HepG2 (cell line): ENCODE data around the gene NGEF. TPM values are rescaled to one million over a fixed set of nuclear protein-coding genes. Genes with fewer than 3 reads are reported as not detected.

Source experiments
- CAMTA2 ChIP-seq: sonication (generic); formaldehyde crosslinking; IDR thresholded peaks from 2 replicates; pipeline ENCODE4 v1.4.0; 2020; ENCODE audit warnings: mild to moderate bottlenecking, missing genetic modification reagents, borderline replicate concordance
- CC2D1A ChIP-seq: sonication (generic); formaldehyde crosslinking; IDR thresholded peaks from 2 replicates; pipeline ENCODE4 v1.8.1; 2023; ENCODE audit warnings: mild to moderate bottlenecking, missing genetic modification reagents
- CREM ChIP-seq, 2 experiments: sonication (generic) in 1 of 2; formaldehyde crosslinking in 1 of 2; IDR thresholded peaks; 2 replicates each; pipeline versions ENCODE4 v1.4.0 to v1.6.1; 2016 to 2020; ENCODE audit warnings: antibody characterized with exemption in 1 of 2, mild to moderate bottlenecking in 1 of 2, missing genetic modification reagents in 1 of 2
- JDP2 ChIP-seq: sonication (generic); formaldehyde crosslinking; IDR thresholded peaks from 2 replicates; pipeline ENCODE4 v1.8.1; 2022; ENCODE audit warnings: missing genetic modification reagents, borderline replicate concordance
- MBD4 ChIP-seq: IDR thresholded peaks from 2 replicates; pipeline ENCODE4 v1.6.1; 2012; ENCODE audit warnings: low read length, inconsistent platforms, borderline replicate concordance
- MTA3 ChIP-seq: sonication (generic); formaldehyde crosslinking; IDR thresholded peaks from 2 replicates; pipeline ENCODE4 v1.4.0; 2020; ENCODE audit warnings: missing genetic modification reagents
- NFKB2 ChIP-seq: sonication (generic); formaldehyde crosslinking; IDR thresholded peaks from 2 replicates; pipeline ENCODE4 v1.4.0; 2020; ENCODE audit warnings: missing genetic modification reagents, borderline replicate concordance
- ONECUT2 ChIP-seq: sonication (generic); formaldehyde crosslinking; IDR thresholded peaks from 2 replicates; pipeline ENCODE4 v1.4.0; 2020; ENCODE audit warnings: missing genetic modification reagents
- PAWR ChIP-seq: sonication (generic); formaldehyde crosslinking; IDR thresholded peaks from 2 replicates; pipeline ENCODE4 v1.4.0; 2020; ENCODE audit warnings: missing genetic modification reagents, mild to moderate bottlenecking, borderline replicate concordance
- PAX8 ChIP-seq: sonication (generic); formaldehyde crosslinking; IDR thresholded peaks from 2 replicates; pipeline ENCODE4 v1.8.0; 2022; ENCODE audit warnings: mild to moderate bottlenecking, missing genetic modification reagents, borderline replicate concordance
- U2AF1 ChIP-seq: fragments of 200-400 bp; formaldehyde crosslinking; optimal IDR thresholded peaks from 2 replicates; pipeline ENCODE3; 2017; ENCODE audit warnings: mild to moderate bottlenecking, low read depth, low read length
- ZNF782 ChIP-seq: sonication (generic); formaldehyde crosslinking; IDR thresholded peaks from 2 replicates; pipeline ENCODE4 v1.4.0; 2020; ENCODE audit warnings: missing genetic modification reagents, mild to moderate bottlenecking, borderline replicate concordance
- ZSCAN30 ChIP-seq: sonication (generic); formaldehyde crosslinking; IDR thresholded peaks from 2 replicates; pipeline ENCODE4 v1.5.0; 2020; ENCODE audit warnings: mild to moderate bottlenecking, missing genetic modification reagents
- ZZZ3 ChIP-seq: sonication (generic); formaldehyde crosslinking; IDR thresholded peaks from 2 replicates; pipeline ENCODE4 v1.4.0; 2020; ENCODE audit warnings: missing genetic modification reagents, mild to moderate bottlenecking, borderline replicate concordance
- polyA plus RNA-seq, 8 experiments: library from polyadenylated mRNA; depleted of rRNA in 3 of 8; stranded (reverse) in 7 of 8; unstranded in 1 of 8; fragments of >200 nt; fragmentation: Illumina TruSeq in 4 of 8; extraction: Trizol in 4 of 8; gene quantifications; 2 replicates each; pipeline versions ENCODE4 v1.2.1 to v1.2.3, GENCODE V29; 2011 to 2016; ENCODE audit warnings: low read depth in 4 of 8, missing spikeins in 1 of 8, mixed read lengths in 1 of 8; ENCODE audit not compliant: insufficient read depth in 1 of 8
- total RNA-seq, 5 experiments: library from RNA; depleted of rRNA; stranded (reverse); fragments of >200 nt; fragmentation: Illumina TruSeq; extraction: Trizol; gene quantifications; 2 replicates each; pipeline ENCODE4 v1.2.3, GENCODE V29; 2016; ENCODE audit warnings: low read depth in 1 of 5
- TF ChIP-seq, protein P1 (sequence below), 2 experiments: sonication (generic) in 1 of 2; formaldehyde crosslinking in 1 of 2; IDR thresholded peaks; 2 replicates each; pipeline versions ENCODE4 v1.4.0 to v1.6.1; 2016 to 2020; ENCODE audit warnings: borderline replicate concordance in 1 of 2, low read depth in 1 of 2, mild to moderate bottlenecking in 1 of 2, missing genetic modification reagents in 1 of 2
- TF ChIP-seq, protein P2 (sequence below): sonication (generic); formaldehyde crosslinking; IDR thresholded peaks from 2 replicates; pipeline ENCODE4 v1.8.1; 2023; ENCODE audit warnings: mild to moderate bottlenecking, missing genetic modification reagents, borderline replicate concordance
- TF ChIP-seq, protein P3 (sequence below): sonication (generic); formaldehyde crosslinking; IDR thresholded peaks from 2 replicates; pipeline ENCODE4 v1.4.0; 2020; ENCODE audit warnings: missing genetic modification reagents

The NGEF gene
- total and polyA plus RNA-seq, 2 of the 13 experiments (the other 11 are each of a cell fraction or from before 2014, with no cell fraction given) = 14.4 to 36.9 TPM

DNA sequence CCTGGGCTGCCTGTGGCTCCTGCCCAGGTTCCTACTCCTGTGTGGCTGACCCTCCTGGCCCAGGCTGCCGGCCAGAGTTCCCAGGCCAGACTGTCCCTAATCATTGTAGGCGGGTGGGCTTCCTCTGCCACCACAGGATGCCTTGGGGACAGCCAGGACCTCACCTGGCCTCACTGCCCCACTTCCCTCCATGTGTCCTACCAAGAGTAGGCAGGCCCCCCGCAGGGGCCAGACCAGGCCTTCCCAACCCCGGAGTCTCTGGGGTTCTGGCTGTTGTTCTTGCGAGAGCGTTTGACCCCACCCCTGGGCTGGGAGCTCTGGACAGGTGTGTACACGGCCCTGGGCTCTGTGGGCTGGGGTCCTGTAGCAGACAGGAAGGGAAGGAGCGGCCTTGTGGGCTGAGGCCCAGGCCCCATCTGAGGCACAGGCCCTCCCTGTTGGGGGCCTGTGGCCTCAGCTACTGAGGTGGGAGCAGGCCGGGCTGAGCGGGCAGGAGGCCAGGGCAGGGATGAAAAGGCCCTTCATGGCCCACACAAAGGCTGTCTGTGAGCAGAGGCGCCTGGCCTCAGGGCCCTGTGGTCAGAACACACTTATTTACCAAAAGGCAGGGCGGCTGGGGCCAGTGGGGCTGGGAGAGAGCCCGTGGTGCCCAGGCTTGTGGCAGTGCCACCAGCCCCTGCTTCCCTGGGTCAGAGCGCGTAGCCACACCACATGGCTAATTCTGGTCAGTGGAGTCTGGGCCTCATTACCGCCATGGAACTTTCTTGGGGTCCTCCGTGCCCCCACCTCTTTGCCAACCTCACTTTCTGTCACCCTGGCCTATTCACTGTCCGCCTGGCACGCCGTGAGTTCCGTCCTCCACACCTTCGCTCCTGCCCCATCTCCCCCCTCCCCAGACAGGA, 141.0 kb downstream of the NGEF start (continued):
- no peak for TF ChIP-seq ZSCAN30 (CRISPR knock-in tag)
- peak; percentile 81; the same call in 1 of the 2 replicates for TF ChIP-seq ZZZ3 (CRISPR knock-in tag)
- TF ChIP-seq U2AF1 = peak; percentile 96
- no peak for TF ChIP-seq JDP2 (CRISPR knock-in tag)
- no peak for TF ChIP-seq ONECUT2 (CRISPR knock-in tag)
- peak; percentile 31; the same call in 1 of the 2 replicates for TF ChIP-seq CC2D1A
- TF ChIP-seq, protein P1, sequence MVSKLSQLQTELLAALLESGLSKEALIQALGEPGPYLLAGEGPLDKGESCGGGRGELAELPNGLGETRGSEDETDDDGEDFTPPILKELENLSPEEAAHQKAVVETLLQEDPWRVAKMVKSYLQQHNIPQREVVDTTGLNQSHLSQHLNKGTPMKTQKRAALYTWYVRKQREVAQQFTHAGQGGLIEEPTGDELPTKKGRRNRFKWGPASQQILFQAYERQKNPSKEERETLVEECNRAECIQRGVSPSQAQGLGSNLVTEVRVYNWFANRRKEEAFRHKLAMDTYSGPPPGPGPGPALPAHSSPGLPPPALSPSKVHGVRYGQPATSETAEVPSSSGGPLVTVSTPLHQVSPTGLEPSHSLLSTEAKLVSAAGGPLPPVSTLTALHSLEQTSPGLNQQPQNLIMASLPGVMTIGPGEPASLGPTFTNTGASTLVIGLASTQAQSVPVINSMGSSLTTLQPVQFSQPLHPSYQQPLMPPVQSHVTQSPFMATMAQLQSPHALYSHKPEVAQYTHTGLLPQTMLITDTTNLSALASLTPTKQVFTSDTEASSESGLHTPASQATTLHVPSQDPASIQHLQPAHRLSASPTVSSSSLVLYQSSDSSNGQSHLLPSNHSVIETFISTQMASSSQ (IDR thresholded peaks at IDR 0.05; ENCODE audit: low read depth) = peak; percentile 57
- TF ChIP-seq, protein P1 (CRISPR knock-in tag; IDR thresholded peaks at IDR 0.05; ENCODE audit: borderline replicate concordance) = peak; percentile 90
- TF ChIP-seq MBD4 = no peak
- TF ChIP-seq MTA3 (CRISPR knock-in tag) = no peak
- TF ChIP-seq NFKB2 (CRISPR knock-in tag) = 0 out of 2 replicates have a peak, but pooled peaks have one; percentile 21
- TF ChIP-seq PAWR (CRISPR knock-in tag) = 0 out of 2 replicates have a peak, but pooled peaks have one; percentile 61
- no peak for TF ChIP-seq ZNF782 (CRISPR knock-in tag)
- no peak for TF ChIP-seq CAMTA2 (CRISPR knock-in tag)
- TF ChIP-seq PAX8 = 0 out of 2 replicates have a peak, but pooled peaks have one; percentile 82
- peak; percentile 58; the same call in 1 of the 2 replicates for TF ChIP-seq CREM (IDR thresholded peaks at IDR 0.05)
- TF ChIP-seq CREM (CRISPR knock-in tag; IDR thresholded peaks at IDR 0.05) = no peak
- TF ChIP-seq, protein P2, sequence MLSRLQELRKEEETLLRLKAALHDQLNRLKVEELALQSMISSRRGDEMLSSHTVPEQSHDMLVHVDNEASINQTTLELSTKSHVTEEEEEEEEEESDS (CRISPR knock-in tag) = peak; percentile 64
- TF ChIP-seq, protein P3, sequence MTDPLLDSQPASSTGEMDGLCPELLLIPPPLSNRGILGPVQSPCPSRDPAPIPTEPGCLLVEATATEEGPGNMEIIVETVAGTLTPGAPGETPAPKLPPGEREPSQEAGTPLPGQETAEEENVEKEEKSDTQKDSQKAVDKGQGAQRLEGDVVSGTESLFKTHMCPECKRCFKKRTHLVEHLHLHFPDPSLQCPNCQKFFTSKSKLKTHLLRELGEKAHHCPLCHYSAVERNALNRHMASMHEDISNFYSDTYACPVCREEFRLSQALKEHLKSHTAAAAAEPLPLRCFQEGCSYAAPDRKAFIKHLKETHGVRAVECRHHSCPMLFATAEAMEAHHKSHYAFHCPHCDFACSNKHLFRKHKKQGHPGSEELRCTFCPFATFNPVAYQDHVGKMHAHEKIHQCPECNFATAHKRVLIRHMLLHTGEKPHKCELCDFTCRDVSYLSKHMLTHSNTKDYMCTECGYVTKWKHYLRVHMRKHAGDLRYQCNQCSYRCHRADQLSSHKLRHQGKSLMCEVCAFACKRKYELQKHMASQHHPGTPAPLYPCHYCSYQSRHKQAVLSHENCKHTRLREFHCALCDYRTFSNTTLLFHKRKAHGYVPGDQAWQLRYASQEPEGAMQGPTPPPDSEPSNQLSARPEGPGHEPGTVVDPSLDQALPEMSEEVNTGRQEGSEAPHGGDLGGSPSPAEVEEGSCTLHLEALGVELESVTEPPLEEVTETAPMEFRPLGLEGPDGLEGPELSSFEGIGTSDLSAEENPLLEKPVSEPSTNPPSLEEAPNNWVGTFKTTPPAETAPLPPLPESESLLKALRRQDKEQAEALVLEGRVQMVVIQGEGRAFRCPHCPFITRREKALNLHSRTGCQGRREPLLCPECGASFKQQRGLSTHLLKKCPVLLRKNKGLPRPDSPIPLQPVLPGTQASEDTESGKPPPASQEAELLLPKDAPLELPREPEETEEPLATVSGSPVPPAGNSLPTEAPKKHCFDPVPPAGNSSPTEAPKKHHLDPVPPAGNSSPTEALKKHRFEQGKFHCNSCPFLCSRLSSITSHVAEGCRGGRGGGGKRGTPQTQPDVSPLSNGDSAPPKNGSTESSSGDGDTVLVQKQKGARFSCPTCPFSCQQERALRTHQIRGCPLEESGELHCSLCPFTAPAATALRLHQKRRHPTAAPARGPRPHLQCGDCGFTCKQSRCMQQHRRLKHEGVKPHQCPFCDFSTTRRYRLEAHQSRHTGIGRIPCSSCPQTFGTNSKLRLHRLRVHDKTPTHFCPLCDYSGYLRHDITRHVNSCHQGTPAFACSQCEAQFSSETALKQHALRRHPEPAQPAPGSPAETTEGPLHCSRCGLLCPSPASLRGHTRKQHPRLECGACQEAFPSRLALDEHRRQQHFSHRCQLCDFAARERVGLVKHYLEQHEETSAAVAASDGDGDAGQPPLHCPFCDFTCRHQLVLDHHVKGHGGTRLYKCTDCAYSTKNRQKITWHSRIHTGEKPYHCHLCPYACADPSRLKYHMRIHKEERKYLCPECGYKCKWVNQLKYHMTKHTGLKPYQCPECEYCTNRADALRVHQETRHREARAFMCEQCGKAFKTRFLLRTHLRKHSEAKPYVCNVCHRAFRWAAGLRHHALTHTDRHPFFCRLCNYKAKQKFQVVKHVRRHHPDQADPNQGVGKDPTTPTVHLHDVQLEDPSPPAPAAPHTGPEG (CRISPR knock-in tag) = 0 out of 2 replicates have a peak, but pooled peaks have one; percentile 39
